Activated naive CD4-positive, alpha-beta T cell treated with anti-CD3 and anti-CD28 coated beads, Interleukin-2, amount 50 U/mL, for 16 hours (primary cell): ENCODE data around the gene BSG.

ENCODE experiments used
- DNase-seq: peaks from one replicate; pipeline ENCODE4 v3.0.0-alpha.2; 2020

The BSG gene

DNA sequence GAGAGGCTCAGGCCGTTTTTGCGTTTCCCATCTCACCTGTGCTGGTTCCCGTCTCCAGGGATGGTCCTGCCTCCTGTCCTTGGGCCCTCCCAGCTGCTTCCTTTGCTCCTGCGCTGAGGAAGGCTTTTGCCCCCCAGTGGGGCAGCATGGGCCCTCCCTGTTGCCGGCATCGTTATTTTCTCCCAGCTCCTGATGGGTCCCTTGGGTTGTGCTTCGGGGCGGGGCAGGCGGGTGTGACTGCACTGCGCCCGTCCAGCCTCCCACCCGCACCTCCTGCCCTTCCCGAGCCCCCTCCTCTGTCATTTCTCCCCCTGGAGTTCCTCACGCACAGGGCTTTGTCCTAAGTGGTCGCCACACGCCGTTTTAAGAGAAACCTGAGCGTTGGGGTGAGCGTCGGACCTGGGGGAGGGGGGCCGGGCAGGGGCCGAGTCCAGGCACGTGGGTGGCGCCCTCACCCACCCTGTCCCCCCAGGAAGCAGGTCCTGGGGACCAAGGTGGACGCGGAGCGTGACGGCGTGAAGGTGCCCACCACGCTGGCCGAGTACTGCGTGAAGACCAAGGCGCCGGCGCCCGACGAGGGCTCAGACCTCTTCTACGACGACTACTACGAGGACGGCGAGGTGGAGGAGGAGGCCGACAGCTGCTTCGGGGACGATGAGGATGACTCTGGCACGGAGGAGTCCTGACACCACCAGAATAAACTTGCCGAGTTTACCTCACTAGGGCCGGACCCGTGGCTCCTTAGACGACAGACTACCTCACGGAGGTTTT is 31.3 kb upstream of the BSG start:
- no peak for DNase-seq

DNA sequence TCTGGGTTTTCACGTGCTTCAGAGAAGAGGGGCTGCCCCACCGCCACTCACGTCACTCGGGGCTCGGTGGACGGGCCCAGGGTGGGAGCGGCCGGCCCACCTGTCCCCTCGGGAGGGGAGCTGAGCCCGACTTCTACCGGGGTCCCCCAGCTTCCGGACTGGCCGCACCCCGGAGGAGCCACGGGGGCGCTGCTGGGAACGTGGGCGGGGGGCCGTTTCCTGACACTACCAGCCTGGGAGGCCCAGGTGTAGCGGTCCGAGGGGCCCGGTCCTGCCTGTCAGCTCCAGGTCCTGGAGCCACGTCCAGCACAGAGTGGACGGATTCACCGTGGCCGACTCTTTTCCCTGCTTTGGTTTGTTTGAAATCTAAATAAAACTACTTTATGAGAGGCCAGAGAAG is 30.7 kb upstream of the BSG start:
- no peak for DNase-seq

DNA sequence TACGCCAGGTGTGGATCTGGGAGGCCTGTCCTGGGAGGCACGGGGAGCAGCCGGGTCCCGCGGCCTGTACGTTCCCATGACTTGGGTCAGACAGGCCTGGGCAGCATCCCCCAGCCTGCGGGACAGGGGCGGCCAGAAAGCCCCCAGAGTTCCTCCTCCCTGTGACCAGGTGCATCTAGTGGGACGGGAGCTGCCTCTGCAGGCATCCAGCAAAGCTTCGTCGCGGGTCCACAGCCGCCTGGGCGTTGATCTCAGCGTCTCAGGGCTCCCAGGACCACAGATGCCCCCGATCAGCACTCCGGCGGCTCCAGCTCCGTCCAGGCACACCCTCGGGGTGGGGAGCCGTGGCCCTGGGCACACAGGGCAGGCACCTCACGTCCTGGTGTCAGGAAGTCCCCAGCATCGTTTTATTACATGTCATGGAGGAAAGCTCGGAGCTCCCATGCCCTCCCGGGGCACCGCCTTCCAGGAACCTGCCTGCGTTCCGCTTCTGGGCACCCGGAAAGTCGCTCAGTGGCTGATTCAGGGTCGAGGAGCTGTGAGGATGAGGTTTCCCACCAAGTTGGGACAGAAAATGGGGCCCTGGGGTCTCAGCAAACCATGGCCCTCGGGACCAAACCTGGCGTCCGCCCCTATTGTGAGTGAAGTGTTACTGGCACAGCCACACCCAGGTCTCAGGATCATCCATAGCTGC is 30.1 kb upstream of the BSG start:
- DNase-seq, result no peak

DNA sequence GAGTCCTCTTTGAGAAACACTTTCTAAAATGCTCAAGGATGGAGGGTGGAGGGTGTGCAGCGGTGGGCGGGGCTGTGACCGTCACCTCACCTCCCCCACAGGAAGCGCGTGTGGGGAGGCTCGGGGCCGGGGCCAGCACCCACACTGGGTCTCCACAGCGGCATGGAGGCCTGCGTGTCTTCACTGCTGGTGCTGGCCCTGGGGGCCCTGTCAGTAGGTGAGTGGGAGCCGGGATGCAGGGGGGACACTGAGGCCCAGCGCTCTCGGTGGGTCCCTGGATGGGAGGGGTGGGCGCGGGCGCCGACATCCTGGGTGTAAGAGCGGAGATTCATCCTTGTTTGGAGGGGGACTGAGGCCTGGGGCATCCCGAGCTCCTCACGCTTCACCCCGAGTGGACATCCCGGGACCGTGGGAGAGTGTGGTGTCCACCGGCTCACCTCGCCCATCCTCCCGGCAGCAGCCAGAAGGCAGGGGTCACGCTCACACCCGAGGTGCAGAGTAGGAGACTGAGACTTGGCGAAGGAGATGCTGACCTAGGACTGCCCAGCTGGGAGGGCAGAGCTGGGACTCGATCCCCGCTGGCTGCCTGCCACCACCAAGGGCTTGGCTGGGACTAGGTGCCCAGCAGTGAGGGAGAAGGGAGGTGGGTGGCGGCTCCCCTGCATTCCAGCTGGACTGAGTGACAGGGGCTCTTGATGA is 28.3 kb upstream of the BSG start, which contains the start of gene GZMM:
GZMM (plus strand) TSS at position 144 of the 699 bp plus-strand sequence; CDS start at position 163, 19 bp downstream.
- DNase-seq, result peak; percentile 78

DNA sequence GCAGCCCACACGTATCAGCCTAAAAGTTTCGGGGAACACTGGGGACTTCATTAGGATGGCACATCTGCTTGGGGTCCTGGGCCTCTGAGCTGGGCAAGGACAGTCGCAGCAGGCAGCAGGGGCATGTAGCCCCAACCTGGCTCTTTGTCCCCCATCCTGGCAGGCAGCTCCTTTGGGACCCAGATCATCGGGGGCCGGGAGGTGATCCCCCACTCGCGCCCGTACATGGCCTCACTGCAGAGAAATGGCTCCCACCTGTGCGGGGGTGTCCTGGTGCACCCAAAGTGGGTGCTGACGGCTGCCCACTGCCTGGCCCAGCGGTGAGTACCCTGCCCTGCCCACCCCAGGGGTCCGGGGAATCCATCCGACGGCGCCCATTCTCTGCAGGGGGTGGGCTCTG is 25.3 kb upstream of the BSG start:
- no peak for DNase-seq

DNA sequence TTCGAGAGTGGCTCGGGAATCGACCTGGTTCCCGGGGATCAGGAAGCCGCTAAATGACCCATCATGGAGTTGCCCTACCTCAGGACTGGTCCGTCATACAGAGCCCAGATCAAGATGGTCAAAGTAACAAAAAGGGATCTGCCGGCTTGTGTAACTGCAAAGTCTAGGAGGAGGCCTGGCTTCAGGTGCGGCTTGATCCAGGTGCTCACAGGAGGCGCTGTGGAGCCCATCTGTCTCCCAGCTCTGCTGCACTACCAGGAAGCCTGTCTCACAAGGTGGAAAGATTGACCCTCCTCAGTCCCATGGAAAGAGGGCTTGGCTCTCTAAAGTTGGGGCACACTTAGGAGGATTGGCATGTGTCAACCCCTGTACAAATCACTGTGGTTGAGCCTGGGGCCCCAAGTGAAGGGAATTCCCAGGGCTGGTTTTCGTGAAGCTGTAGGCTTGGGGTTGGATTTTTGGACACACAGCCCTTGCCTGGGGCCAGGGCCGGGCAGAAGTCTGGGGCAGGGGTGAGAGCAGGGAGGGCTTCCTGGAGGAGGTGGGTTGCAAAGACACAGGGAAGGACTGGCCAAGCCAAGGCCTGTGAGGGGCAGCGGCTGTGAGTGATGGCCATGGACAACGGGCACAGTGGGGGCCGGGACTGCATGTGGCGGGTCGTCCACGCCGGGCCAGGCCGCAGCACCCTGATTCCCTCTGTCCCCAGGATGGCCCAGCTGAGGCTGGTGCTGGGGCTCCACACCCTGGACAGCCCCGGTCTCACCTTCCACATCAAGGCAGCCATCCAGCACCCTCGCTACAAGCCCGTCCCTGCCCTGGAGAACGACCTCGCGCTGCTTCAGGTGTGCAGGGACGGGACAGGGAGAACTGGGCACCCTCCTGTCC is 24.3 kb upstream of the BSG start:
- DNase-seq, result no peak

DNA sequence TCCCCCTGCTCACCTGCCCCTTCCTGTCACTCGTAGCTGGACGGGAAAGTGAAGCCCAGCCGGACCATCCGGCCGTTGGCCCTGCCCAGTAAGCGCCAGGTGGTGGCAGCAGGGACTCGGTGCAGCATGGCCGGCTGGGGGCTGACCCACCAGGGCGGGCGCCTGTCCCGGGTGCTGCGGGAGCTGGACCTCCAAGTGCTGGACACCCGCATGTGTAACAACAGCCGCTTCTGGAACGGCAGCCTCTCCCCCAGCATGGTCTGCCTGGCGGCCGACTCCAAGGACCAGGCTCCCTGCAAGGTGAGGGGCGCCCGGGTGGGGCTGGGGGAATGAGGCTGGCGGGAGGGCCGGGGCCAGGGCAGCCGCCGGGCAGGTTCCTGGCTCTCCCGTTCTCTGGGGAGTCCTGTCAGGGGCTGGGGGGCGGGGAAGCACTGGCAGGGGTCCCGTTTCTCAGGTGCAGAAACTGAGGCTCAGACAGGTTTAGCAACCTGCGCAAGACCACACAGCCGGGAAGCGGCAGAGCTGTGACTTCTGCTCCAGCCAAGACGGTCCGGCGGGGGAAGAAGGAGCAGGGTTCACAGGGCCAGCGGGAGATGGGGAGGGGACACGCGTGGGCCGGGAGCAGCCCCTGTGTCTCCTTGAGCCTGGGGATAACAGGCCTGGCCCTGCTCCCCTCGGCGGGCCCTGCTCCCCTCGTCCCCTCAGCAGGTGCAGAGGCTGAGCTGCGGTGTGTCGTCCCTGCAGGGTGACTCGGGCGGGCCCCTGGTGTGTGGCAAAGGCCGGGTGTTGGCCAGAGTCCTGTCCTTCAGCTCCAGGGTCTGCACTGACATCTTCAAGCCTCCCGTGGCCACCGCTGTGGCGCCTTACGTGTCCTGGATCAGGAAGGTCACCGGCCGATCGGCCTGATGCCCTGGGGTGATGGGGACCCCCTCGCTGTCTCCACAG is 23.2 kb upstream of the BSG start:
- no peak for DNase-seq

DNA sequence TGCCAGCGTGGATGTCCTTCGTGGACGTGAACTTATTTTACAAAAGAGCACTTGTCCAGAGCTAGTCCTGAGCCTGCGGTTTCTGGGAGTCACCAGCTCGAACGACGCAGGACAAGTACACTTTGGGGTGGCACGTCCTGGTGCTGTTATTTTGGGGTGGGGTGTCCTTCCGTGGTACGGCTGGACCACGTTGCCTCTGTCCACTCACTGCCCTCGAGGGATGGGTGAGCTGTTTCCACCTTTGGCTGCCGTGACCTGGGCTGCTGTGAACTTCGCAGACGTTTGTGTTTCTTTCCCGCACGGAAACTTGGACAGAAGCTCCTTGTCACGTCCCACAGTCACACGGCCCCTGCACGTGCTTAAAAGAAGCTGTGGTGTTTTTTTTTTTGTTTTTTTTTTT is 17.6 kb upstream of the BSG start:
- no peak for DNase-seq

DNA sequence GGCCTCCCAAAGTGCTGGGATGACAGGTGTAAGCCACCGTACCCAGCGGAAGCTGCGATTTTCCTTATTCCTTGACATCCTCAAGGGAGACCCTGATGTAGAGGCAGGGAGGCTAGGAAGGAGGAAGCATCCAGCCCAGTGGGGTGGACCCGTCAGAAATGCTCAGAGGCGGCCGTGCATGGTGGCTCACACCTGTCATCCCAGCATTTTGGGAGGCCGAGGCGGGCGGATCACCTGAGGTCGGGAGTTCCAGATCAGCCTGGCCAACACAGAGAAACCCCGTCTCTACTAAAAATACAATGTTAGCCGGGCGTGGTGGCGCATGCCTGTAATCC is 17.0 kb upstream of the BSG start:
- no peak for DNase-seq

DNA sequence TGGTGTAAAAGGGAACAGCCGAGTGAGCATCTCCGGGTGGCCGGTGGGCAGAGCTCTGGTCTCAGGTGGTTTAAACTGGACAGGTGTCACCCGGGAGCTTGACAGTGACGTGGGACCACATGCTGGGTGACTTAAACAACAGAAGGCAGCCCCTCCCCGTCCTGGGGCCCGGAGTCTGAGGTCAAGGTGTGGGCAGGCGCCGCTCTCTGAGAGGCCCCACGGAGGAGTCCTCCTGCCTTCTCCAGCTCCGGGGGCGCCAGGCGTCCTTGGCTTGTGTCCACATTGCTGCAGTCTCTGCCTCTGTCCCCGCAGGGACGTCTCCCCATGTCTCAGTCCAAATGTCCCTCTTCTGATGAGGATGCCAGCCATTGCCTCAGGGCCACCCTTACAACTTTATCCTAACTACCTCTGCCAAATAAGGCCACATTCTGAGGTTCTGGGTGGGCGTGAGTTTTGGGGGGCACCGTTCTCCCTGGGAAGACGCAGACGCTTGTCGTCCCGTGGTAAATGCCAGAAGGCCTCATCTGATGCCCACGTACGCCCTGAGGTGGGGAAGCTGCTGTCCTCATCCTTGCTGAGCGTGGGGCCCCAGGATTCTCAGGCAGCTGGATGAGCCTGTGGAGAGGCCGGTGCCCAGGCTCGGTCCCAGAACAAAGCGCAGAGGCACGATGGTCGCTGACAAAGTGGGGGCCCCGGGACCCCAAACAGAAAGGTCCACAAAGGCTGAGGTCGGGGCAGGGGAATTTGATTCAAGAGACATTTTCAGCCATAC is 15.6 kb upstream of the BSG start:
- no peak for DNase-seq

DNA sequence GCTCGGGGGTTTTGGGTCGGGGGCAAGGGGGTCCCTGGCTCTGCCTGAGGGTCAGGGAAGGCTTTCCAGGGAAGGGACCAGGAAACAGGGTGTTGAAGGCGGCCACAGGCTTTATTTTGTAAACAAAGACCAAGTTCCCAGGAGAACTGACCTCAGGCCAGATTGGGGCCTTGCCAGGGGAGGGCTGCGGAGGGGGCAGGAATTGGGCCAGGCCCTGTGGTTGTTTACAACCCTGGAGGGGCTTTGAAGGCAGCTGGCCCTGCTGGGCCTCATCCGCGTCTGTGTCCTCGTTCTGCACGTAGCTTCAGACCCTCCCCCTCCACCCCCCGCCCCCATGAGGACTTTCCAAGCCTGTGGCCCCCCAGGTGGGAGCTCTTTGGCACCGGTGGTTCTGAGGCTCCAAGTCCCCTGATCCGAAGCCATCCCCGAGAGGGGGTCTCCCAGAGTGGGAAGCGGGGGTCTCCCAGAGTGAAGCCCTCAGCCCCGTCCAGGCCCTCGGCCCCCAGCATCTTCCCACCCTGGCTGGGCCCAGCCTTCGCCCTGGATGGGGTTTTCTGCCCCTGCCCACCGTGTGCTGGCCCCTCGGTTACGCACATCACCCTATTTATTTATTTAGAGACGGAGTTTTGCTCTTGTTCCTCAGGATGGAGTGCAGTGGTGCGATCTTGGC is 13.5 kb upstream of the BSG start:
- DNase-seq, result no peak

DNA sequence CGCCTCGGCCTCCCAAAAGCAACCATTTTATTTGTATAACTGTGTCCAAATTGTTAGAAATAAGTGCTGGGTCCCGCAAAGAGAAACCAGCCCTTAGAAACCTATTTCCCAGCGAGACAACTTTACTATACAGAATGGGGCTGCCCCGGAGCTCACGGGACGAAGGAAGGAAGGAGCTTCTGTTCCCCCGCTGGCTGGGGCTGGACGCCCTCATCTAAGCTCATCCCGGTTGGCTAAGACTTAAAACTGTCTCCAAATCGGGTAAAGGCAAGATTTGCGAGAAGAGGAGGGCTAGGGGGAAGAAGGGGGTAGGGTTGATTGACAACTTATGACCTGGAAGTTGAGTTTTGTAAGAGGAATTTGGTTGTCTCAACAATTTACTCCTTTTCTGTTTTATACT is 12.3 kb upstream of the BSG start:
- DNase-seq, result no peak

DNA sequence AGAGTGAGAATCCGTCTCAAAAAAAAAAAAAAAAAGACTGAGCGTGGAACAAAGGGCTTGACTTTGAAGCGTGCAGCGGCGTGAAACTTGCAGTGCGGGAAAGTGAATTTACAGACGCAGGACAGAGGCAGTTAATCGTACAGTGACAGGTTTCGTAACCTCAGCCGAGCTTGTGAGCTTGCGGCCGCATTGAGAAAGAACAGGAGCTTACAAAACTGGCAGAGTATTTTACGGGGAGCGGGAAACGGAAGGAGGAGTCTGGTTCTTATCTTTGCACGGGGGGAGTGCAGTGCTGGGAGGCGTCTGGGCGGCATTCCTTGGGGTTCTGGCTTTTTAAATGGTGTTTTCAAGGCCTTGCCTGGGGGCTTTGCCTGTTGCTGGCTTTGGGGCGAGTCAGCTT is 6.0 kb upstream of the BSG start:
- no peak for DNase-seq

DNA sequence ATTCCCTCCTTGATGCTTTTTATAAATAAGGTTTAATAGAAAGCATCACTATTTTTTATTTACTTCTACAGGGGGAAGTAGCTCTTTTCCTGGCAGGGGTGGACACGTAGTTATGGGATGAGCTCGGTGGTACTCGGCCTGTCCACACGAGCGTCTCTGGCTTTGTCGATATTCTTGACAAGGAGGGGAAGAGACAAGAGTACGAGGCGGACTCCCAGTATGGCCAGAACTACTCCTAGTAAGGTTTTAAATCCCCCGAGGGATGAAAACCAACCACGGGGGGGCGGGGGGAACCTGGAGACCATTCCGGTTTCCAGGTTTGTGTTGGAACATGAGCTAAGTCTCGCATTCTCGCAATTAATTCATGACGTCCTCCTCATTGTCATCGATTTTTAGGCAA is 5.6 kb upstream of the BSG start:
- no peak for DNase-seq

DNA sequence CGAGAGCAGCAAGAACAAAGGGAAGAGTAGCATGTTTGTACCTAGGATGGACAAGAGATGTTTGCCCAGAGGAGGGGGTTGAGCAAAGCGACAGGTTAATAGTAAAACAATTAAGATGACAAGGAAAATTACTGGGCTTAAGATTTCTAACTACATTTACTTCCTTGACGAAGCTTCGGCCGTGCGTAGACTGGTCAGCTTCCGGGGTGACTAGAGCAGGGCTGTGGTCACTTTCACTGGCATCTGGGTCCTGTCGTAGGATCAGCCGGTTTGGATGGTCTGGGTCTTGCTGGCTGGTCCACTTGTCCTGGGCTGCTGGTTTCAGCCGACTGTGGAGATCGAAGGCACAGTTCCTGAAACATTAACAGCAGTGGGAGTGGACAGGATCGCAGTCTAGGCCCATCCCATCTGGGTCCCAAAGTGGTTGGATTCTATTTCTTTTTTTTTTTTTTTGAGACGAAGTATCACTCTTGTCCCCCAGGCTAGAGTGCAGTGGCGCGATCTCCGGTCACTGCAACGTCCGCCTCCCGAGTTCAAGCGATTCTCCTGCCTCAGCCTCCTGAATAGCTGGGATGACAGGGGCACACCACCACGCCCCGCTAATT is 5.0 kb upstream of the BSG start:
- no peak for DNase-seq

DNA sequence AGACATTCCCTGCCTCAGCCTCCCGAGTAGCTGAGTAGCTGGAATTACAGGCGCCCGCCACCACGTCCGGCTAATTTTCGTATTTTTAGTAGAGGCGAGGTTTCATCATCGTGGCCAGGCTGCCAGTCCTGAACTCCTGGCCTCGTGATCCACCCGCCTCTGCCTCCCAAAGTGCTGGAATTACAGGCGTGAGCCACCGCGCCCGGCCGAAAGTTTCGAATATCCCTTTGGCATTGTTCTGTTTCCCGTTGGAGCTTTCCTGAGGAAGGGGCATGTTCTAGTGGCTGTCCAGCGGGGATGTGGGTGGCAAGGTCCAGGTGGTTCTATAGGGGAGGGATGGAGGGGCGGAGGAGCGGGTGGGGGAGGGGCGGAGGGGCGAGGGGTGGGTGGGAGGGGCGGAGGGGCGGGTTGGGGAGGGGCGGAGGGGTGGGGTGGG is 2.1 kb upstream of the BSG start:
- no peak for DNase-seq

DNA sequence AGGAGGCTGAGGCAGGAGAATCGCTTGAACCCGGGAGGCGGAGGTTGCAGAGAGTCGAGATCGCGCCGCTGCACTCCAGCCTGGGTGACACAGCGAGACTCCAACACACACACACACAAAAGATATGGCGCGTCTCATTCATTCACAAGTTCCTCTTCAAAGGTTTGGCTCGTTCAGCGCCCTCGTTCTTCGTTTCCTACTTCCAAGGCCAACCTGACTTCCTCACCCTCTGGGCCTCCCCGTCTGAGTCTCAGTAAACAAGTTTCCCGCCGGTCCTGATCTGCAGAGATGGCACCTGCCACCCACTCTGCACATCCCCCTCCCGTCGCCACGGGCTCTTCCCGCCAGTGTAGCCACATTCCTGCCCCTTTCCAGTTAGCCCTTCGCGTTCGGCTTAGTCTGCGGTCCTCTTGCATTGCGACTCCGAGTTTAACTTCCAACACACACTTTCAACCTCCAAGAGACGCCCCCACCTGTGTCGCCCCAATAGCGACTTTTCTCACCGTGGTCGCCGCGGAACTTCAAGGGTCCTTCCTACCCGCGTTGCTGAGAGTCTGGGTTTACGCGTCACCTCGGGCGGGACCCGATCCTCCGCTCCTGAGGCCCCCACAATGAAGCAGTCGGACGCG is 1.3 kb upstream of the BSG start:
- peak; percentile 39 for DNase-seq

DNA sequence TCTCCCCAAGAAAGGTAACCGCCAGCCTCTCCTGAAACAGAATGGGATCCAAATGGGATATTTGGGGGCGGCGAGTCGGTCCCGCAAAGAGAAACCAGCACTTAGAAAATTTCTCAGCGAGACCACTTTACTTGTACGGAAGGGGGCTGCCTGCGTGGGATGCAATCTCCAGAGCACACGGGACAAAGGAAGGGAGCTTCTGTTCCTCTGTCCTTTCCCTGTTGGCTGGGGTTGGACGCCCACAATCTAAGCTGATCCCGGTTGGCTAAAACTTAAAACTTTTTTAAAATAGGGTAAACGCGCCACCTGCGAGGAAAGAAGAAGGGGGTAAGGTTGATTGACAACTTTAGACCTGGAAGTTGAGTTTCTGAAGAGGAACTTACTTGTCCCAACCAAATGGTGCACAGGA is 826 bp upstream of the BSG start:
- DNase-seq, result no peak

DNA sequence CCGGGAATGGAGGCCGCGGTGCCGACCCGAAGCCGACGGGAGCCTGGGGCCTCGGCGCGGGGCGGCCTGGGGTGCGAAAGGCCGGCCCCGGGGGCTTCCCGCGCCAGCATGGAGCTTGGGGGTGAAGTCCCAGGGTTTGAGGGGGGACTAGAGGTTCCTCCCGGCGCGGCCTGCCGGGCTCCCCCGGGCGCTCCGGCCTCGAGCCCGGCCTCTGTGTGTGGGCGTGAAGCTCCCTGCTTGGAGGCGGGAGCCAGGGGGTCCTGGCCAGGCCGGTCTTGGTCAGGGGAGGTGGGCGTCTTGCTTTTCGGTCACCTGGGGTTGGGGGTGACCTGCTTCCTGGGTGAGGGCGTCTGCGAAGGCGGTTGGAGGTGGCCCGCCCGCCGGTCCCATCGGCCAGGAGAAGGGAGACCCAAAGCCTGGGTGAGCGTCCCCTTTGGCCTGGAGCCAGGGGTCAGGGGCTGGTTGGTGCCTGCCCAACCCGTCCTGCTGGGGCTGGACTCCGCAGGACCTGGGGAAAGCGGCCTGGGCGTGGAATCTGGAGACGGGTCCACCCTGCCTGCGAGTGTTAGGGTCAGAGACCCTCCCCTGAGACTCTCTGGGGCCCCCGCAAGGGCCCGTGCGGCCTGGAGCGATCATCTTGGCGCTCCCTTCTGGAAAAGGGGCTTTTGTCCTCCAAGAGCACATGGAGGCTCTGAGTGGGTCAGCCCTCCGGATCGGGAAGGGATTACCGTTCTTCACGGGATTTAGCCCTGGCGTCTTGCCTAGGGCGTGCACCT is 535 bp downstream of the BSG start:
- no peak for DNase-seq
